Hypothalamus (tissue), 51 donors: ENCODE data around the gene PIAS1.

ENCODE experiments used
- DNase-seq, 51 donors: peaks; one replicate each; lab custom pipeline; 2025; lab: John Stamatoyannopoulos, UW

The PIAS1 gene

DNA sequence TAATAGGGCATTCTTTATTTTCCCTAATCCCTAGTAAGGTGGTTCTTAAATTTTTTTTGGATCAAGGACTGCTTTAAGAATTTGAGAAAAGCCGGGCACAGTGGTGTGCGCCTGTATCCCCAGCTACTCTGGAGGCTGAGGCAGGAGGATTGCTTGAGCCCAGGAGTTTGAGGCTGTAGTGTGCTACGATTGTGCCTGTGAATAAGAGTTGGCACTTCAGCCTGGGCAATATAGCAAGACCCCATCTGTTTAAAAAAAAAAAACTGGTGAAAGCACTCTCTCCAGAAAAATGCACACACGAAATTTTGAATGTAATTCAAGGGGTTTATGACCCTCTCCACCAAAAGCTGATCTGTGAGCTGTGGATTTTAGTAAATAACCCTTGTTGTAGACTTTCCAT, 119.0 kb downstream of the PIAS1 start:
- no peak for DNase-seq

DNA sequence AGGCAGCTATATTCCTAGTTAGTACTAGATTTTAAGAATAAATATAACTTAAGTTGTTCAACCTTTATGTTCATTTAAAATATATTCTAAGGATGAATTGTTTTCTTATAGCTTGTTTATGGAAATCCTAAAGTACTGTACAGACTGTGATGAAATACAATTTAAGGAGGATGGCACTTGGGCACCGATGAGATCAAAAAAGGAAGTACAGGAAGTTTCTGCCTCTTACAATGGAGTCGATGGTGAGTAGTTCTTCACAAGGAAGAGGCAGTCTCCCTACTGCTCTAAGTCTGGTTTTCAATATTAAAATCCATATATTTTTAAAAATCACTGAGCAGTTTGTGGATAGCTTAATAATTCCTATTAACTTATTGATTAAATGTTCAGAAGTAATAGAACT, 121.4 kb downstream of the PIAS1 start:
- no peak for DNase-seq

DNA sequence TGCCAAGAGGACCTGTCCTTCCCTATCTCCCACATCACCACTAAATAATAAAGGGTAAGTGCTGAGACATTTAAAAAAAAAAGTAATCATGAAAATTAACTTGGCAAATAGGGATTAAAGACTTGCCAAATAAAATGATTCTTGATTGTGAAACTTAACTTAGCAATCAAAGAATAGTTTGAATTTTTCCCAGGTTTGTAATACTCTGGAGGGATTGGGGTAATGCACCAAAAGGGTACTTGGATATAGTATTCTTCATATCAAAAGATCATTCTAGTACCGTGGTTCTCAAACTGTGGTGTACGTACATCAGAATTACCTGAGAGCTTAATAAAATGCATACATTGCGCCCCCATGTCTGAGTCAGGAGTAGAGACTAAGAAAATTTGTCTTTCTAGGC, 122.5 kb downstream of the PIAS1 start:
- no peak for DNase-seq

DNA sequence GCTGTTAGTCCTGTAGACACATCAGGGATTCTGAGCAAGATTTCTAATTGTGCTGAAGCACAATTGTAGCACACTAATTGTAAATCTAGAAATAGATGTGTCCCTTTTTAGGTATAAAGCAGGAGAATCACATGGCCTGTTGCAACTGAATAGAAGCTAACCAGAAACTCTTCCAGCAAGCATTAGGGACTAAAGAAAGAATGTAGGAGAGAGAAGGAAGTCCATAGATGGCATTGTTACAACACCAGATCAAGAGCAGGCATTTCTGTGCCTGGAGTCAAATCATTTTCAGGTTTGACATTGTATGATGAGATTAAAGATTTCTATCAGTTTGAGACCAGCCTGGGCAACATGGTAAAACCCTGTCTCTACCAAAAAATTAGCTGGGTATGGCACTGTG, 123.6 kb downstream of the PIAS1 start:
- DNase-seq = no peak

DNA sequence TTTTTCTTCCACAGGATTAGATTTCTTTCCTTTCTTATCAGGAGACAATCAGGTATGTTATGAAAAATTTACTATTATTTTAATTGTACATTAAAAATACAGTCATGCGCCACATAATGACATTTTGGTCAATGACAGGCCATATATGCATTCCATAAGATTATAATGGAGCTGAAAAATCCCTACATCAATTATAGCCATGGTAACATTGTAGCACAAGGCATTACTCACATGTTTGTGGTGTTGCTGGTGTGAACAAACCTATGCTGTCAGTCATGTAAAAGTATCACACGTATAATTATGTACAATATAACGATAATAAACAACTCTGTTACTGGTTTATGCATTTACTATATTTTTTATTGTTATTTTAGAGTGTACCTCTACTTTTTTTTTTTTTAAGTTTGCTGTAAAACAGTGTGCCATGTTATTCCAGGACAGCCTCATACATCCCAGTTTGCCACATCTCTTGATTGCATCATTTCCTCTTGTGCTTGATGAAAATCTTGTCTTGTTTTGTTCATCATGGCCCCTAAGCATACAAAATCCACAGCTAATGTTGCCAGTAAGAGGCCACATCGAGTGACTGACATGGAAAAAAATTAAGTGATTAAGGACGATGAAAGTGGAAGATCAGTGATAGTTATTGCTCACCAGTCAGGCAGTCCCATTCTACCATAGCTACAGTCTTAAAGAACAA, 129.7 kb downstream of the PIAS1 start:
- DNase-seq = no peak

DNA sequence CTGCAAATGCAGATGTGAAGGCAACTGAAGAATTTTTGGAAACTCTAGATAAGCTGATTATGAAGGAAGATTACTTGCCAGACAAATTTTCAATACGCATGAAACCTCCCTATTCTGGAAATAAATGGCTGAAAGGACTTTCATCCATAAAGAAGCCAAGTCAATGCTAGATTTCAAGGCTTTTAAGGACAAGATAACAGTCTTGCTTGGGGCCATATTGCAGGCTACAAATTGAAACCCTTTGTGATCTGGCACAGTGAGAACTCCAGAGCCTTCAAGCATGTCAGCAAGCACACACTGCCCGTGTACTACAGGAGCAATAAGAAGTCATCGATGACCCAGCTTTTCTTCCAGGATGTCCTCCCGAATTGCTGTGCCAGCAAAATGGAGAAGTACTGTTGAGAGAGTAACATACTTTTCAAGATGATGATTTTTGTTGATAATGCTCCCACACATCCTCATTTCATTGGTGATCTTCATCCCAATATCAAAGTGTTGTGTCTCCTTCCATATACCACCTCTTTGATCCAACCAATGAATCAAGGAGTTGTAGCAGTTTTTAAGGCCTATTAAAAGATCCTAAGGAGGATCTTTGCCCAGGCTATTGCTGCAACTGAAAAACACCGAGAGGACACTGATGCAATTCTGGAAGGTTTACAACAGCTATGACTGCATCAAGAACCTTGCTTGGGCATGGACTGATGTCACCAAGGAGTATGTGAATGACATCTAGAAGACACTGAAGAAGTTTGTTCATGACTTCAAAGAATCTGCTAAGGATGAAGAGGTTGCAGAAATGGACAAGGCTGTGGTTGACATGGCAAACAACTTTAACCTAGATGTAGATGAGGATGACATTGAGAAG, 130.7 kb downstream of the PIAS1 start:
- DNase-seq = no peak

DNA sequence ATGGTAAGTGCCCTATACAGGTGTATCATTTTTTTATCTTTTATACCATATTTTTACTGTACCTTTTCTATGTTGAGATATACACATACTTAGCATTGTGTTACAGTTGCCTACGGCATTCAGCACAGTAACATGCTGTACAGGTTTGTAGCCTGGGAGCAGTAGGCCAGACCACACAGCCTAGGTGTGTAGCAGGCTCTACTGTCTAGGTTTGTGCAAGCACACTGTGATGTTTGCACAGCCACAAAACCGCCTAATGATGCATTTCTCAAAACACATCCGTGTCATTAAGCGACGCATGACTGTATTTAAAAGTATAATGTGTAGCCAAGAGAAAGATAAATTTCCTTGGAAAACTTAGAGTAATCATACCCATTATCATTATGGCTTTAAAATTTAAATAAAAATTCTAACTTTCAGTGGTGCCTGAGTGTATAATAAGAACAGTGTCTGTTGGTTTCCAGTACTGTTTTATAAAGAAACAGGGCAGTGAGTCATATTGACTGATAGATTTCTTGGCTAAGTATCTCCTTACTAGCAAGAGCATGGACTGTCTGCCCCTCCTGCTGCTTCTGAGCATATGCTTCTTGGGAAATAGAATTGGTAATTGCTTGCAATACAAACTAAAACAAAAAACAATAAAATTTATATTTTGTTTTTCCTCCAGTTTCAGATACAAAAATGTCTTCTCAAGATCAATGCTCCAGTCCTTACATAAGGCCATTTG, 132.7 kb downstream of the PIAS1 start:
- no peak for DNase-seq

DNA sequence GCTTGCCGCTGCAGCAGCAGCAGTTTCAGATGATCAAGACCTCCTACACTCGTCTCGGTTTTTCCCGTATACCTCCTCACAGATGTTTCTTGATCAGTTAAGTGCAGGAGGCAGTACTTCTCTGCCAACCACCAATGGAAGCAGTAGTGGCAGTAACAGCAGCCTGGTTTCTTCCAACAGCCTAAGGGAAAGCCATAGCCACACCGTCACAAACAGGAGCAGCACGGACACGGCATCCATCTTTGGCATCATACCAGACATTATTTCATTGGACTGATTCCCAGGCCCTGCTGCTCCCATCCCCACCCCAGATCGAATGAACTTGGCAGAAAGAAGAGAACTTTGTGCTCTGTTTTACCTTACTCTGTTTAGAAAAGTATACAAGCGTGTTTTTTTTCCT, 133.4 kb downstream of the PIAS1 start:
- peak in 21 of 51 donors; percentile 22 to 79 (median 39) for DNase-seq

DNA sequence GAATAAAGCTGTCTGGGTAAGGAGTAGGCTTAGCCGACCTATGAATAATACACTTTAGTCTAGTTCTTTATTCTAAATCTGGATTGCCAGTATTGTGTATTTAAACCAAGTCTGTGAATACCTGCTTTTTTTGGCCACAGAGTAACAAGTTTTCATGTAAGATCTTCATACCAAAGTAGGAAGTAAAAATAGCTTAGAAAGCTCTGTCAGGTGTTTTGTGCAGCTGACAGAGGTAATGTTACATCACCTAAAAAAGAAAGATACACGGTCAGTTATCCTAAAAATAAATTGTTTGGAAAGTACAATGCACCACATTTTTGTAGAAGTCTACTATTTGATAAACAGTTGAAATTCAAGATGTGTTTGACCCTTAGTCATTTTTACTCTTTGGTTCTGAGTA, 134.5 kb downstream of the PIAS1 start:
- no peak for DNase-seq

DNA sequence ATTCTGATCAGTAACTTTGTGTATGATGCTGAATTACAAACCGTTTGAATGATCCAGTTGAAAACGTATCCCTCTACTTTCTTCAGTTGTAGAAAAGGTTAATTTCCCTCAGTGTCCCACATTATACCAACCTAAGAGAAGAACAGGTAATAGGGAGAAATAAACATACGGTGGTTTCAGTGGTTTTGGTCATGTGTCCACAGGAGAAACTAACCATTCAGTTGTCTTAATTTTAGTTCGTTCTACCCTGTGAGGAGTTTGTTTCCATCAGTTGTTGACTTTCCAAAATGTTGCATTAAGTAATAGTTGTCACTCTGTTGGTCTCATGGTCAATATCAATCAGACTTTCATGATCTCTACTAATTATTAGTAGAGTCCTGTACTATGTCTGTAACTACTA, 135.9 kb downstream of the PIAS1 start:
- no peak for DNase-seq

DNA sequence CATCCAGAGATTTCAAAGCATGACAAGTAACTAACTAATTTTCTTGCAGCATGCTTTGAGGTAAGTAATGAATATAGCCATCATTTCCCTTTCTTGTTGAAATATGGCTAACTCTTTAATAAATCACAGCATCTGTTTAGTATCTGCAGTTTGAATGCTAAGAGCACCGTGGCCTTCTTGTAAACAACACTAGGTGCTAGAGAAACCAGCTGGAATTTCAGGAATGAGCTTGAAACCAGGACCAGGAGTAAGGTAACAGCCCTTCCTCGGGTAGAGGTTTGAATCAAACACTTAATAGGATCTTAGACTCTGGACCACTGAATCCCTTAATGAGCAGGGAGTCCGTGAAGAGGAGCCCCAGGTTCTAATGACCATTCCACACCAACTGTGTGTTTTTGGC, 137.4 kb downstream of the PIAS1 start:
- no peak for DNase-seq

DNA sequence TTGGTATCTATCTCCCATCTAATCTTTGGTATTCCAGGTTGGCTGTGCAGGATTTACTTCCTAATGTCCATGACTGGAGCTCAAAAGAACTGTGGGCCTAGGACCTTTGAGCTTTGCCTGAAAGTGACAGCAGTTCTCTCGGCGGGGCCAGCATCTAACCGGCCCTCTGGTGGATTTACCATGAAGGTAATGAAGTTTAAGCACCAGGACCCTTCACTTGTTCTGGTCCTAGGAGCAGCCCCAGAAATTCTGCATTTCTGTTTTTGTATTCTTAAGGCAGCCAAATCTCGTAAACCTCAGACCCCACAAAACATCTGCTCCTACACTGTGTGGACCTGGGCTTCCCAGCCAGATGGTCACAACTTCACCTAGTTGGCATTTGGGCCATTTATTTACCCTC, 138.0 kb downstream of the PIAS1 start:
- no peak for DNase-seq

DNA sequence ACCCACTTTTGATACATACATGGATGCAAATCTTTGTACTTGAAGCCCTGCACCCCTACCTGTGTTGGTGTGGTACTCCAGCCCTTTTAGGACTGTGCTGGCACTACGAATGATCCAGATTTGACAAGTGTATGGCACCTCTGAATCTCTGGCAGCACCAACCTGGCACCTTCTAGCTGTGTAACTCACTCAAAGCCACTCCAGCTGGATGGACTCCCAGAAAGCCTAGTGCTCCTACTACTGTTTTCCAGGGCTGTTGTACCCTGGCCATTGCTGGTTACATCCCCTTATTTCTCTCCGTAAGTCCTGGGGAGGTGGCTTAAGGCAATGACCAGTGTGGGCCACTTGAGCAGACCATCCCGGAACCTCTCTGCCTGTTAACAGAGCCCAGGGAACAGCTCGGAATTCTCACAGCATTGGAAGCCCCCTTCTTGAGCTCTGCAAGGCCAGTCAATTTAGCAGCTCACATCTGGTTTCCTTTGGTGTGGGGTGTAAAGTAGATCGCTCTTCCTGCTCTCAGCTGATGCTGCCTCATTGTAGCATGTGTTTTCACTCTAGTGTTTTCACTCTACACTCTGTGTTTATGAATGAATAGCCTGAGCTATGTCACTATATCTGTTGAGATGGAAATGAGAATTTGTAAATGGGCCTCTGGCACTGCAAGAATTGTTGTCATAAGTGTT, 138.8 kb downstream of the PIAS1 start:
- peak in 12 of 51 donors; percentile 20 to 55 (median 38) for DNase-seq

DNA sequence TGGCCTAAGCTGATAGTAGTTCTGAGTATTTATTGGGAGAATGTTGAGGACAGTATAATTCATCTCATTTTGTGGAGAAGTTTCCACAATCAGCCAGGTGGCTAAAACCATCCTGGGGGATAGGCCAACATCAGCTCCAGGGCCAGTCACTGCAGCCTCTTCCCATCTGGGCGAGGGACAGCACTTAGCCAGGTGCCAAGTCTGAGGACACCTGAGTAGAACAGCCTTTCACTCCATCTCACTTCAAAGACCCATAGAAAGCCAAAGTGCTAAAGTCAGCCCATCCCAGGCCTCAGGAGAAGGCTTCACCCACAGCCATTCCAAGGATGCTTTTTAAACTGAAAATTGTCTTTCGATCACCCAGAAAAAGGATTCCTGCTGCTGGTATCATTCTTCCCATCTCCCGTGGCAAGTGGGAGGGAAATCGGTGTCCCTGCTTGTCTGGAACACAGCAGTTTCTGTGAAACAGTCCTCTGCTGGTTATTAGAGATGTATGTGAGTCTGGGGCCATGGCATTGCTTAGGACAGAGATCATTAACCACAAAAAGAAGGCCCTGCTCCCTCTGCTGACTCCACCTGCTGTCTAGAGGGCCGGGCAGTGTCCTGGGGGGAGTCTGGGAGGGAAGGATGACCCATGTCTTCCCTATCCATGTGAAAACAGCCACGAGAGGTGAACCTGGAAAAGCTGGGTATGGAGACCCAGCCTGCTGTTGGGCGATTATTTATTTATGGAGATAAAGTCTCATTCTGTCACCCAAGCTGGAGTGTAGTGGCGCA, 141.4 kb downstream of the PIAS1 start:
- no peak for DNase-seq

DNA sequence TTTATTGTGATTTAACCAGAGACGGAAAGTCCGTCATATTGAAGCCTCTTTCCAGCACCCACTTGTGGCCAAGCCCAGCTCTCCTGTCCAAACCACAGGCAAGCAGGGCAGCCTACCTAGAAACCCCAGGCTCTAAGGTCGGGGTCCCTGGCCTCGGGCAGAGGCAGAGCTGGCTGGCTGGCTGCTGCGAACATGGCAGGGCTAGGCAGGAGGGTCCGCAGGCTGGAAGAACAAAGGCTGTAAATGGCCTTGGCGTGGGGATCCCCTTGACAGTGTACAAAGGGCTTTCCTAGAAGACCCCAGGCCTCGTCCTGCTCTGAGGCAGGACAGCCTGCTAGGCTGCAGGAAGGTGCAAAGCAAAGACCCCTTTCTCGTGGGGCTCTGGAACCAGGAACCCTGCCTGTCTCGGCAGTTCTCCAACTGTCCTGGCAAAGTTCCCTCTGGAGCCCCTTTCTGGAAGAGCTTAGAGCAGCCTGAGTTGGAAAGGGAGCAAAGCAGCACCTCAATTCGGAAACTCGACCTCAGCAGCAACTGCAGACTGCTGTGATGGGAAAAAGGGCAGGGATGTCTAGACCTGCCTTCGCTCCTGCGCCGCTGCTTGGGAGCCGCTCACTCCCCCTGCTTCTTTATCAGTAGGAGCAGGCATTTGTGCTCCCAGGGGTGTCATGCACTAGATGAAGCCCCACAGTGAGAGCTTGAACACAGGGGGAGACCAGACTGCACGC, 142.5 kb downstream of the PIAS1 start:
- DNase-seq = no peak

DNA sequence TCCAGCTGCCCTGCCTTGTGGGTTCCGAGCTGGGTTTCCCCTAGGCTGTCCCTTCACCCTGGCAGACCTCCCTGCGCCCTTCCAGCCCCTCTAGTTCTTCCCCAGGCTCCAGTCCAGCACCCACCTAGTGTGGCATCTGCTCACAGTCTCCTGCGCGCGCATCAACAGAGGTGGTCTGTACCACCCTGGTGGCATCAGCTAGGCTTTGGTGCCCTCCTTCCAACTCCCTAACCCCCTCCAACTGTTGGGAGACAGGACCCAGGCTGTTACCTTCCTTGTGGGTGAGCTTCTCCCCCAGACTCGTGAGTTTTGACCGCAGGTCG, 143.0 kb downstream of the PIAS1 start:
- DNase-seq = no peak

DNA sequence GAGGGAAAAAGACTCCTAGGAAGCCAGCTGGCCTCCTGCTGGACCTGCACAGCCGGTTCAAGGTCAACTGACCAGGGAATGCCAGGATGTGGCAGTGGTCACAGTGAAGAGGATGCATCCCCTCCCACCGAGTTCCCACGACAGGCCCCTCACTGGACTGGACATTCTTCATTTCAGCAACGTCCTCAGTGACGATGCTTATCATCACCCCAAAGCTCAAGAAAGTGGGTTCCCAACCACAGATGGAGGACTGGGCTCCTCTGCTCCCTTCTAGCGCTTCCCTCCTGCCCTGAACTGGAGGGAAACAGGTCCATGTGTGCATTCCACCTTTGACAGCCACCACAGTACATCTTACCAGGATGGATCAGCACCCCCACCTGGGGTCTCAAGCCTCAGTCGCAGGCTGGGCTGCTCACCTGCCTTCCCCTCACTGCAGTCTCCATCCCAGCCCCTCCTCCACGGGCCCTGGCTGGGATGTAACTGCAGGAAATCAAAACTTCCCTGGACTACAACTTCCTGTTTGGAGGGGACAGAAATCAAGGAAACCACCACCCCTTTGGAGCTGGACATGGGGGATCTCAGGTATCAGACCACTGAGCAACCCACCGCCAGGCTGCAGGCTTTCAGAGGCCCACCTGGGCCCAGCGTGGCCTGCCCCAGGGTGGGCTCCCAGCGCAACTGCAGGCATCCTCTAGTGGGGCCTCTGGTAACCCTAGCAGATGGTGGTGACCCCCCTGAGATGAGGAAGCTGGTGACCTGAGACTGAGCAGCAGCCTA, 143.7 kb downstream of the PIAS1 start:
- no peak for DNase-seq

DNA sequence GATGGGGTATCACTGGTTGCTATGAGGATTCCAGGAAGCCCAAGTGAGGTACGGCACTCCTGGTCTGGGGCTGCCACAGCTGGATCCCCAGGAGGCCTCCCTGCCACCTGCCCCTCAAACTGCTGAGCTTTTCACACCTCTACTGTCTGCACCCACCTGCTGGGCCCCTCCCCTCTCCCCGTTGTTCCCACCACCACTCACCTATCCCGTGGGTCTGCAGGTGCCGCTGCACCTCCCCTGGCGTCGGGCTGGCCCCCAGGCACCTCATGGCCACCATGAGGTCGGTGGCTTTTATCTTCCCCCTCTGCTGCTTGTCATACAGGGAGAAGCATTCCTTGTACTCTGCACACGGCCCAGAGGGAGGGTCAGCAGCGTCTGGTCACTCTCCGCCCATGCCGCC, 145.2 kb downstream of the PIAS1 start:
- no peak for DNase-seq
